Stimulated activated naive CD8-positive, alpha-beta T cell treated with anti-CD3 and anti-CD28 coated beads, Interleukin-15, Interleukin-2, amounts not matched to agents 100 U/mL and 50 U/mL, for 24 hours (primary cell): ENCODE results near the gene GALNT3.

ENCODE experiments used
- ATAC-seq: fragments of 150-1000 bp; cut with Tn5 transposase; one replicate; pipeline ENCODE4 v1.10.0; 2021
- DNase-seq: peaks from one replicate; pipeline ENCODE4 v3.0.0; 2021

Gene GALNT3

GRCh38 chr2:165743442-165743841, 50.6 kb downstream of the GALNT3 start:
- ATAC-seq, result no peak
- no peak for DNase-seq

- ATAC-seq (peak; percentile 86), DNase-seq (no peak)
Observed at GRCh38 chr2:165725421-165725820, 68.6 kb downstream of the GALNT3 start.

GRCh38 chr2:165720511-165720910, 73.5 kb downstream of the GALNT3 start:
- ATAC-seq, result no peak

GRCh38 chr2:165718610-165719210, 75.3 kb downstream of the GALNT3 start:
- DNase-seq (no peak), ATAC-seq (no peak)

More at GRCh38 chr2:165720511-165720910, 73.5 kb downstream of the GALNT3 start:
- no peak for DNase-seq

GRCh38 chr2:165716091-165716490, 78.0 kb downstream of the GALNT3 start:
- no peak for ATAC-seq
- DNase-seq, result no peak

- ATAC-seq, result no peak
- no peak for DNase-seq
Observed at GRCh38 chr2:165706960-165707487, 87.0 kb downstream of the GALNT3 start.

- ATAC-seq (no peak), DNase-seq (no peak)
Observed at GRCh38 chr2:165701147-165701546, 92.9 kb downstream of the GALNT3 start.

- no peak for DNase-seq
- no peak for ATAC-seq
Observed at GRCh38 chr2:165700531-165700930, 93.5 kb downstream of the GALNT3 start.

GRCh38 chr2:165699946-165700345, 94.1 kb downstream of the GALNT3 start:
- ATAC-seq (no peak), DNase-seq (no peak)

GRCh38 chr2:165698444-165698884, 95.6 kb downstream of the GALNT3 start:
- ATAC-seq (no peak), DNase-seq (no peak)

- ATAC-seq, result no peak
- no peak for DNase-seq
Observed at GRCh38 chr2:165697748-165698443, 96.2 kb downstream of the GALNT3 start.
